Mesenchymal stem cell (in vitro differentiated cells and primary cell): ENCODE measurements around the gene CPT1A.

Source experiments
- DNase-seq: peaks from one replicate; pipeline ENCODE4 v3.0.0-alpha.2; 2013
- H2AFZ ChIP-seq: one replicate; pipeline ENCODE4 v1.6.1; 2013; ENCODE audit warnings: low read depth, mild to moderate bottlenecking, control low read depth, inconsistent platforms, low read length, moderate library complexity
- H2AK5ac ChIP-seq: 2 replicates; pipeline ENCODE4 v1.6.1; 2013; ENCODE audit warnings: low read length, moderate library complexity, mild to moderate bottlenecking, inconsistent platforms; ENCODE audit not compliant: severe bottlenecking
- H2BK120ac ChIP-seq: one replicate; pipeline ENCODE4 v1.6.1; 2013; ENCODE audit warnings: low read depth, mild to moderate bottlenecking, inconsistent platforms, low read length, moderate library complexity
- H2BK12ac ChIP-seq, 2 experiments: one replicate each; pipeline ENCODE4 v1.6.1; 2013; ENCODE audit warnings: inconsistent platforms in 2 of 2, low read length in 2 of 2, mild to moderate bottlenecking in 2 of 2, moderate library complexity in 2 of 2, control low read depth in 1 of 2
- H2BK15ac ChIP-seq: one replicate; pipeline ENCODE4 v1.6.1; 2013; ENCODE audit warnings: mild to moderate bottlenecking, low read depth, inconsistent platforms; ENCODE audit not compliant: poor library complexity, severe bottlenecking
- H2BK5ac ChIP-seq: 2 replicates; pipeline ENCODE4 v1.6.1; 2013; ENCODE audit warnings: low read depth, mild to moderate bottlenecking, low read length, control low read depth, inconsistent platforms; ENCODE audit not compliant: poor library complexity, severe bottlenecking
- H3K14ac ChIP-seq, 2 experiments: one replicate each; pipeline ENCODE4 v1.6.1; 2013; ENCODE audit warnings: inconsistent platforms in 2 of 2, low read length in 2 of 2, control low read depth in 1 of 2, mild to moderate bottlenecking in 1 of 2, moderate library complexity in 1 of 2
- H3K18ac ChIP-seq, 2 experiments: one replicate each; pipeline ENCODE4 v1.6.1; 2013; ENCODE audit warnings: inconsistent platforms in 2 of 2, low read length in 2 of 2, control low read depth in 1 of 2, low read depth in 1 of 2, mild to moderate bottlenecking in 1 of 2
- H3K23ac ChIP-seq, 2 experiments: one replicate each; pipeline ENCODE4 v1.6.1; 2013; ENCODE audit warnings: inconsistent platforms in 2 of 2, low read length in 2 of 2, mild to moderate bottlenecking in 2 of 2, moderate library complexity in 2 of 2, control low read depth in 1 of 2
- H3K27ac ChIP-seq: 2 replicates; pipeline ENCODE4 v1.5.1; 2013; ENCODE audit warnings: mild to moderate bottlenecking, moderate library complexity, low read length, control low read depth, inconsistent platforms; ENCODE audit not compliant: poor library complexity, severe bottlenecking
- H3K27me3 ChIP-seq, 2 experiments: 2 replicates each; pipeline versions ENCODE4 v1.6.1 to v1.7.0; 2013; ENCODE audit warnings: low read length in 2 of 2, mild to moderate bottlenecking in 2 of 2, moderate library complexity in 2 of 2, control low read depth in 1 of 2, inconsistent platforms in 1 of 2; ENCODE audit not compliant: control insufficient read depth in 1 of 2, insufficient read depth in 1 of 2
- H3K36me3 ChIP-seq, 2 experiments: 2 replicates each; pipeline versions ENCODE4 v1.6.1 to v1.7.0; 2013; ENCODE audit warnings: low read length in 2 of 2, control low read depth in 1 of 2, inconsistent platforms in 1 of 2, low read depth in 1 of 2, mild to moderate bottlenecking in 1 of 2; ENCODE audit not compliant: insufficient read depth in 2 of 2, control insufficient read depth in 1 of 2
- H3K4ac ChIP-seq, 2 experiments: one replicate each; pipeline ENCODE4 v1.6.1; 2013; ENCODE audit warnings: inconsistent platforms in 2 of 2, low read length in 2 of 2, mild to moderate bottlenecking in 2 of 2, moderate library complexity in 2 of 2, control low read depth in 1 of 2, low read depth in 1 of 2
- H3K4me1 ChIP-seq: 2 replicates; pipeline ENCODE4 v1.6.1; 2013; ENCODE audit warnings: low read depth, low read length, control low read depth; ENCODE audit not compliant: control insufficient read depth, insufficient read depth
- H3K4me2 ChIP-seq: 2 replicates; pipeline ENCODE4 v1.6.1; 2013; ENCODE audit warnings: low read length, mild to moderate bottlenecking, inconsistent platforms; ENCODE audit not compliant: poor library complexity, severe bottlenecking
- H3K4me3 ChIP-seq, 2 experiments: 2 replicates each; pipeline versions ENCODE4 v1.5.1 to v1.7.0; 2013; ENCODE audit warnings: low read length in 2 of 2, mild to moderate bottlenecking in 2 of 2, control low read depth in 1 of 2, low read depth in 1 of 2; ENCODE audit not compliant: insufficient read depth in 1 of 2
- H3K79me1 ChIP-seq: replicated peaks from 2 replicates; pipeline ENCODE4 v1.6.1; 2013; ENCODE audit warnings: mild to moderate bottlenecking, control low read depth, low read length, inconsistent platforms; ENCODE audit not compliant: poor library complexity, severe bottlenecking
- H3K9ac ChIP-seq: 2 replicates; pipeline ENCODE4 v1.7.0; 2013; ENCODE audit warnings: mild to moderate bottlenecking, low read length, moderate library complexity
- H3K9me3 ChIP-seq: 2 replicates; pipeline ENCODE4 v1.7.0; 2013; ENCODE audit warnings: mild to moderate bottlenecking, low read length; ENCODE audit not compliant: control insufficient read depth
- H4K8ac ChIP-seq: one replicate; pipeline ENCODE4 v1.6.1; 2013; ENCODE audit warnings: inconsistent platforms, mild to moderate bottlenecking, low read length, moderate library complexity
- H4K91ac ChIP-seq: one replicate; pipeline ENCODE4 v1.6.1; 2013; ENCODE audit warnings: mild to moderate bottlenecking, low read length, inconsistent platforms
- whole genome bisulfite sequencing: methylation state at CpG from one replicate; pipeline ENCODE4 v1.1.7; 2013; ENCODE audit warnings: mixed read lengths; 5-methylcytosine and 5-hydroxymethylcytosine counted together

CPT1A gene

DNA sequence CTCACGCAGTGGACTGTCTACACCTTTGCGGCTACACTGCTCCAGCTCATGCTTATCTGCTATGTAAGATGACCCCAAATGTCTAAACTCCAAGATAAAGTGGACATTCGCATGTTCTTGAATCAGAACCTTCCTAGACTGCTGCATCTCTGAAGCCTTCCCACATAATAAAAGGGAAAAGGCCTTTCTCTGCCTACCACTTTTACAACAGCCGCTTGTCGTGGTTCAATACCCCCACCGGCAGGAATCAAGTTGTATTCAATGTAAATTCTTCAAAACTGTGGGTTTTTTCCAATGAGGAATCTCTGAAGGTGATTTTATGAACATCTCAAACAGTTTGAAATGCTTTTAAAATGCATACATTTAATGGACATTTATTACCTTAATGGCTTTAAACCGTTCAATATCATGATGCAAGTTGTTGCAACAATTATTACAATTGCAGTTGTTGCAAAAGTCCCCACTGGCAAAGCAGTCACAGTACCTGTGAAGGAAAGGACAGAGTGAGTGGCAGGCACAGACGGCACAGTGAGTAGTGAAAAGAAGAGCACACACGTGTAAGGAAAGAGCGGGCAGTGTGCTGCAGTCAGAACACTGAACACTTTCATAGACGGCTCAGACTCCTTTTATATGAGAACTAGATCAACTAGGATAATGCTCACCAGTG, 126.1 kb downstream of the CPT1A start:
- Histone ChIP-seq H2BK12ac (no peak overlapping the region), H3K14ac (no peak overlapping the region), H2BK15ac (no peak overlapping the region), H3K23ac (no peak overlapping the region), H3K9me3 (peaks cover 33% of the 10 kb centered on the region), H4K8ac (no peak overlapping the region), H3K18ac (no peak overlapping the region), H4K91ac (no peak overlapping the region), H3K4ac (no peak overlapping the region), H3K79me1 (no peaks in the 10 kb centered on the region), H3K4me2 (no peak overlapping the region), H3K36me3 (no peaks in the 10 kb centered on the region), H2AFZ (no peak overlapping the region), H2AK5ac (no peak overlapping the region), H3K9ac (no peak overlapping the region), H3K27ac (no peak overlapping the region), H3K27me3 (peaks cover 70 to 81% of the 10 kb centered on the region in 2 experiments), H2BK120ac (no peak overlapping the region), H3K4me3 (no peak overlapping the region), H3K4me1 (peaks cover 3% of the 10 kb centered on the region), H2BK5ac (no peak overlapping the region)
- no peak for DNase-seq
- 86% methylated on average over 7 of the region's 11 CpGs for WGBS

DNA sequence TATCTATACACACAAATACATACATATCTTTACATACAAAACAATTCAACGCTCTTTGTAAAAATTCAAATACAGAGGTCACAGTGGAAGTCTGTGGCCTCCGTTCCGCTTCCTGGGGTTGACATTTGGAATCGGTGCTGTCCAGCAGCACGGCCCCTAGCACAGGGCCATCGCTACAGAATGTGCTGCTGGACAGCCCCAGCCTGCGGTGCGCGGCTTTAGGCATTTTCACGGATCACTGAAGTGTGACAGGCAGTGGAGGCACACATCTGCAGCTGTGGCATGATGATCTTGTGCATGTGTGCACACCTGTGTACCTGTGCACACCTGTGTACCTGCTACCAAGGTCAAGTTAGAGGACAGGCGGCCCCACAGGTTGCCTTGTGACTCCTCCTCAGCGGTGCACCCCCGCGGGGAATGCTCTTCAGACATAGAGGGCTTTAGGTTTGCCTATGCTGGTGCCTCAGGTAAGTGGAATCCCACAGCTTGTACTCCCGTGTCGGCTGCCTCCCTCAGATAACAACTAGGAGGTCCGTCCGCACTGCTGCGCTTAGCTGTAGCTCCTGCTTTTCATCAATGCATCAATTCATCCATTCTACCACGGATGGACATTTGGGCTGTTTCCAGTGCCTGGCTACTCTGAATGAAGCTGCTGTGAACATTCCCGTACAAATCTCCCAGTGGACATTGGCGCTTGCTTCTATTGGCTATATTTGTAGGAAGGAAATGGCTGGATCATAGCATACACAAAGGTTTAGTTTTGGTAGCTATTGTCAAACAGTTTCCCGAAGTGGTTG, 127.5 kb downstream of the CPT1A start:
- H2BK12ac ChIP-seq: no peak overlapping the region
- no peak overlapping the region for H2AFZ ChIP-seq
- H3K4me3 ChIP-seq: no peak overlapping the region
- H2AK5ac ChIP-seq: no peak overlapping the region
- H3K14ac ChIP-seq: no peak overlapping the region
- H3K9ac ChIP-seq: no peak overlapping the region
- no peak overlapping the region for H3K4ac ChIP-seq
- DNase-seq: no peak
- H2BK120ac ChIP-seq: no peak overlapping the region
- peaks cover 20% of the 10 kb centered on the region for H3K9me3 ChIP-seq
- no peak overlapping the region for H3K23ac ChIP-seq
- H3K79me1 ChIP-seq: no peaks in the 10 kb centered on the region
- no peak overlapping the region for H3K27ac ChIP-seq
- no peak overlapping the region for H3K18ac ChIP-seq
- H2BK5ac ChIP-seq: no peak overlapping the region
- H3K4me2 ChIP-seq: no peak overlapping the region
- no peak overlapping the region for H2BK15ac ChIP-seq
- H3K27me3 ChIP-seq: peaks cover 69 to 84% of the 10 kb centered on the region in 2 experiments
- H3K36me3 ChIP-seq: no peaks in the 10 kb centered on the region
- H4K91ac ChIP-seq: no peak overlapping the region
- peaks cover 3% of the 10 kb centered on the region for H3K4me1 ChIP-seq
- 88% methylated on average over 22 of the region's 23 CpGs for WGBS
- H4K8ac ChIP-seq: no peak overlapping the region

DNA sequence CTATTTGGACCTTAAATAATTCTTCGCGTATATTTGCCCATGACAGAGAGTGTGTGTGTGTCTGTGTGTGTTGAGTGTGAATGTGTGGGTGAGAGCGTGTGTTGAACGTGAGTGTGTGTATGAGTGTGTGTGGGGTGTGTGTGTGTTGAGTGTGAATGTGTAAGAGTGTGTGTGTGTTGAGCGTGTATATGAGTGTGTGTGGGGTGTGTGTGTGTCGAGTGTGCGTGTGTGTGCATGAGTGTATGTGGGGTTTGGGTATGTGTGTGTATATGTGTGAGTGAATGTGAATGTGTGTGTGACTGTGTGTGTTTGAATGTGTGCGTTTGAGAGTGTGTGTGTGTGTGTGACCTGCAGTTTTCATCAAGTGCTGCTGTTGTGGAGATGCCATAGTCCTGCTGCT, 130.6 kb downstream of the CPT1A start:
- H4K8ac ChIP-seq: no peak overlapping the region
- H3K27me3 ChIP-seq: peaks cover 56 to 94% of the 10 kb centered on the region in 2 experiments
- H2BK12ac ChIP-seq: no peak overlapping the region
- H3K4me1 ChIP-seq: peaks cover 4% of the 10 kb centered on the region
- WGBS: 95% methylated on average over 8 of the region's 8 CpGs
- no peak overlapping the region for H3K18ac ChIP-seq
- no peaks in the 10 kb centered on the region for H3K36me3 ChIP-seq
- no peak overlapping the region for H3K27ac ChIP-seq
- H2AK5ac ChIP-seq: no peak overlapping the region
- H2BK15ac ChIP-seq: no peak overlapping the region
- no peak overlapping the region for H2AFZ ChIP-seq
- no peak overlapping the region for H4K91ac ChIP-seq
- H3K4ac ChIP-seq: no peak overlapping the region
- no peak overlapping the region for H2BK5ac ChIP-seq
- no peak overlapping the region for H3K4me2 ChIP-seq
- no peak overlapping the region for H3K4me3 ChIP-seq
- no peak overlapping the region for H3K23ac ChIP-seq
- peaks cover 6% of the 10 kb centered on the region for H3K9me3 ChIP-seq
- peak overlapping the region in 1 of 2 experiments; percentile 78 for H3K14ac ChIP-seq
- H3K79me1 ChIP-seq: no peaks in the 10 kb centered on the region
- no peak for DNase-seq
- H2BK120ac ChIP-seq: no peak overlapping the region
- no peak overlapping the region for H3K9ac ChIP-seq

DNA sequence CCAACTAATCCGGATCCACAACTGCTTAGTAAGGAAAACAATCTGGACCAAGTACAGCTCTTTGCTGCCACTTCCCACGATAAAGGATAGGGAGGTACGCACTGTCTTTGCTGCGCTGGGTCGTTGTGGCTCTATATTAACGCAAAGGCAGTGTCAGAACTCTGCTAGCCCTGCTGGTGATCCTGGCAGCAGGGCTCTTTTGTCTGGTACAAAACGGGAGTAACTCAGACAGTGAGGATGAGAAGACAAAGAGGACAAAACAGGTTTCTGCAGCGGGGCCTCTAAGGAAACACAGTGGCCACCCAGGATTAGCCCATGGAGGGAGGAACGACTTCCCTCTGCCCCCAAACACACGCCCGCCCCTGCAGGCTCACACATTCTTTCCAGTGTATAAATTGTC, 131.3 kb downstream of the CPT1A start:
- Histone ChIP-seq H3K4me3 (no peak overlapping the region), H3K18ac (no peak overlapping the region), H2AFZ (no peak overlapping the region), H2BK15ac (no peak overlapping the region), H3K4ac (no peak overlapping the region), H4K8ac (no peak overlapping the region), H3K79me1 (no peaks in the 10 kb centered on the region), H3K36me3 (no peaks in the 10 kb centered on the region), H3K4me1 (peaks cover 4% of the 10 kb centered on the region), H2BK5ac (no peak overlapping the region), H3K9ac (no peak overlapping the region), H3K27me3 (peaks cover 58 to 92% of the 10 kb centered on the region in 2 experiments), H3K4me2 (no peak overlapping the region), H4K91ac (no peak overlapping the region), H3K23ac (no peak overlapping the region), H2BK12ac (no peak overlapping the region), H2BK120ac (no peak overlapping the region), H3K27ac (no peak overlapping the region), H3K14ac (no peak overlapping the region), H2AK5ac (no peak overlapping the region), H3K9me3 (no peaks in the 10 kb centered on the region)
- DNase-seq: no peak
- WGBS: 89% methylated on average over 11 of the region's 11 CpGs
